Ascending aorta (tissue), 2 donors: ENCODE results near the gene SLC23A2. TPM values are rescaled to one million over a fixed set of nuclear protein-coding genes. Genes with fewer than 3 reads are reported as not detected.
A peak's percentile ranks its signal among the peaks of the same experiment; 100 is the strongest.

Source experiments
- DNase-seq, 2 donors: peaks; one replicate each; pipeline ENCODE4 v3.0.0-alpha.2; 2019; ENCODE audit warnings: low spot score in 2 of 2
- H3K27ac ChIP-seq, 2 donors: fragments of 200-600 bp; sonication (generic); one replicate each; pipeline ENCODE4 v1.5.1; 2016 to 2017; ENCODE audit warnings: mild to moderate bottlenecking in 1 of 2
- H3K27me3 ChIP-seq: fragments of 200-600 bp; sonication (generic); one replicate; pipeline ENCODE4 v1.5.1; 2017
- H3K36me3 ChIP-seq, 2 donors: fragments of 200-600 bp; sonication (generic); one replicate each; pipeline ENCODE4 v1.5.1; 2016
- H3K4me1 ChIP-seq, 2 donors: fragments of 200-600 bp; sonication (generic); one replicate each; pipeline ENCODE4 v1.5.1; 2016 to 2017; ENCODE audit warnings: mild to moderate bottlenecking in 1 of 2
- H3K4me3 ChIP-seq, 2 donors: fragments of 200-600 bp; sonication (generic); one replicate each; pipeline ENCODE4 v1.5.1; 2016 to 2017; ENCODE audit warnings: mild to moderate bottlenecking in 1 of 2
- H3K9me3 ChIP-seq, 2 donors: fragments of 200-600 bp; sonication (generic); one replicate each; pipeline ENCODE4 v1.5.1; 2016
- CTCF ChIP-seq, 3 experiments: fragments of 200-600 bp in 2 of 3; fragments of 450-650 bp in 1 of 3; sonication (generic) in 2 of 3; IDR thresholded peaks; one replicate each; pipeline ENCODE4 v1.5.1; 2016 to 2019; ENCODE audit warnings: antibody characterized with exemption in 3 of 3, mild to moderate bottlenecking in 1 of 3, moderate library complexity in 1 of 3
- intact Hi-C: fragments of 100-400 bp; cut with DNase I; formaldehyde crosslinking; loops from one replicate; pipeline ENCODE4 v1.15.1; 2023
- total RNA-seq: library from RNA; depleted of rRNA; stranded (reverse); fragments of >200 nt; gene quantifications from one replicate; pipeline ENCODE4 v1.1.0, GENCODE V29; 2016

Gene SLC23A2
- total RNA-seq, 1 donor from 2014 or later: 32.8 TPM

GRCh38 chr20:4811661-4812181, 189.6 kb downstream of the SLC23A2 start:
- Histone ChIP-seq H3K36me3 (no peaks in the 10 kb centered on the region), H3K27me3 (no peaks in the 10 kb centered on the region), H3K9me3 (no peaks in the 10 kb centered on the region), H3K4me1 (peaks cover 0 to 2% of the 10 kb centered on the region in 2 donors), H3K27ac (peak overlapping the region; percentile 39 to 40), H3K4me3 (no peak overlapping the region)
- intact Hi-C loops: no loop called here
- no peak for TF ChIP-seq CTCF (IDR thresholded peaks at IDR 0.05)
- peak; percentile 59 to 83 for DNase-seq

DNA sequence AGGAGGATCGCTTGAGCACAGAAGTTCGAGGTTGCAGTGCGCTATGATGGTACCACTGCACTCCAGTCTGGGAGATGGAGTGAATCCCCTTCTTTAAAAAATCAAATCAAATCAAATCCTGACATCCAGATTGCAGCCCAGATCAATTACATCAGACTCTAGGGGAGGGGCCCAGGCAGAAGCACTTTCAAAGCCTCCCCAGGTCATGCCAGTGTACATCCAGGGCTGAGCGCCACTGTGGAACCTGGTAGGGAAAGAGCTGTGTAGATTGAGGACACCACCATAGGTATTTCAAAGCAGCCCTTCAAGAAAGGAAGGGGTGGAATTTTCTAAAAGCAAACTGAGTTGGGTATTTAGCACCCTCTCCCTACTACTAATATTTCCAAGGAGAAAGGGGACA, 190.1 kb downstream of the SLC23A2 start:
- DNase-seq: no peak
- Histone ChIP-seq H3K36me3 (no peaks in the 10 kb centered on the region), H3K27ac (peak overlapping the region; percentile 16 to 40), H3K27me3 (no peaks in the 10 kb centered on the region), H3K9me3 (no peaks in the 10 kb centered on the region), H3K4me1 (peaks cover 0 to 2% of the 10 kb centered on the region in 2 donors), H3K4me3 (no peak overlapping the region)
- intact Hi-C loops: no loop called here
- TF ChIP-seq CTCF (IDR thresholded peaks at IDR 0.05): no peak

DNA sequence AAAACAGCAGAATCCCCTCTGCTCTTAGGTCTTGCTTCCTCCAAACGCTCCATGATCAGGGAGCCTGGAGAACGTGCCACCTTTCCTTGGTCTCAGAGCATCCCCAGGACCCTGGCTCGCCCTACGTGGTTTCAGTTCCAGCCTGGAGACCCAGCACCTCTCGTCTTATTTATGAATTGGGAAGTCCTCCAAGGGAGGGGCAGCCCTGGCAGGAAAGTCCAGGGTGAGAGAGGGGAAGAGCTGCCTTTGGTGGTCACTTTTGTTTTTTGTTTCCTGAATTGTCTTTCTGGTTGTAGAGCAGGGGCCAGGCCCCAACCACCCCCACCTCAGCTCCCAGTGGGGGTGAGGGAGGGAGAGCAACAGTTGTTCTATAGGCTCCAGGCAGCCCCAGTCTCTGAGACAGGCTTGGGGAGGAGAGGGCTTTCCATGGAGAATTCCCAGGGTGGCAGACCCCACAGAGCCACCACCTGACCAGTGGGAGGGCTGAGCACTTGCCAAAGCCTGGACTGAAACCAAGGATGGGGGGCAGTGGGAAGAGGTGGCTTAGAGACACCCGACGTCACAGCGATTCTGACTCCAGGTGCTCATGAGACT, 190.8 kb downstream of the SLC23A2 start:
- no peak for DNase-seq
- H3K4me1 ChIP-seq: peaks cover 0 to 2% of the 10 kb centered on the region in 2 donors

DNA sequence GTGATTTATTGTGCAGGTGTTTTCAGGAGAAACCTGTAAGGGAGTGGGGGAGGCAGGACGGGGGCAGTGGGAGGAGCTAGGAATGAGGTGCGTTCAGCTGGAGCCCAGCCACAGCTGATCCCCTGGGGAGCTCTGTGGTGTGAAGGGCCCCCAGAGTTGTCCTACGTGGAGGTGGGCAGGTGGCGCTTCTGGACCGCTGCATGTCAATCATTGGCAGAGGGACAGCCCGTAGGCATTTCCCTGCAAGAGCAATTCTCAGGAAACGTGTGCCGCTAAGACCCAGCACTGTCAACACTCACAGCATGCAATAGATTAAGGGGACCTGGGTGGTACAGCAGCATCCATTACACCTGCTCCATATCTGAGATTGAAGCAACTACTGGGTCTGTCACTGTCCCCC, 191.6 kb downstream of the SLC23A2 start:
- Histone ChIP-seq H3K27ac (no peak overlapping the region), H3K4me1 (peaks cover 0 to 2% of the 10 kb centered on the region in 2 donors)
- TF ChIP-seq CTCF (IDR thresholded peaks at IDR 0.05): no peak

More for the DNA sequence above, 190.8 kb downstream of the SLC23A2 start:
- intact Hi-C loops: no loop called here
- Histone ChIP-seq H3K9me3 (no peaks in the 10 kb centered on the region), H3K36me3 (no peaks in the 10 kb centered on the region), H3K27ac (peak overlapping the region; percentile 16 to 40), H3K27me3 (no peaks in the 10 kb centered on the region), H3K4me3 (no peak overlapping the region)
- no peak for TF ChIP-seq CTCF (IDR thresholded peaks at IDR 0.05)

DNA sequence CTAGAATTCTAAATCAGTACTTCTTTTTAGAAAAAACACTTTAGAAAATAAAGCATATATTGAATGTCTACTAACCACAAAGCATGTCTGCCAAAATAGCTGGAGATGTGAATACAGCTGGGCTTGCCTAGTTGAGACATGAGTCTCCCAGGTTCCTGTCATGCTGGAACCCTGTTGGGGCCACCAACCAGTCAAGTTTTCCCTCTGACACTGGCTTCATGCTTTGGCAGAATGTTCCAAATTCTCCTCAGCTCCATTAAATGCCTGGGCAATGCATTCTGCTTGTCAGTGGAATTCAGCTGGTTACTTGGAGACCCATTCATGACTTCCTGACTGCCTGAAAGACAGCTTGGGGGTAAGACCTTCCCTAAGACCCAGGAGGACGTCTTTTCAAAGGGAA, 192.4 kb downstream of the SLC23A2 start:
- no peak for TF ChIP-seq CTCF (IDR thresholded peaks at IDR 0.05)
- Histone ChIP-seq H3K27ac (no peak overlapping the region), H3K4me3 (no peak overlapping the region), H3K9me3 (no peaks in the 10 kb centered on the region), H3K27me3 (no peaks in the 10 kb centered on the region), H3K36me3 (no peaks in the 10 kb centered on the region), H3K4me1 (peaks cover 0 to 2% of the 10 kb centered on the region in 2 donors)
- no peak for DNase-seq
- intact Hi-C loops: no loop called here

More for the DNA sequence above, 191.6 kb downstream of the SLC23A2 start:
- intact Hi-C loops: no loop called here
- no peak for DNase-seq
- no peaks in the 10 kb centered on the region for H3K9me3 ChIP-seq
- no peaks in the 10 kb centered on the region for H3K27me3 ChIP-seq
- H3K4me3 ChIP-seq: no peak overlapping the region
- H3K36me3 ChIP-seq: no peaks in the 10 kb centered on the region
